GM18907 (cell line): ENCODE data around the gene CCPG1.

ENCODE experiments used
- ATAC-seq: cut with Tn5 transposase; IDR thresholded peaks from one replicate; pipeline ENCODE4 v1.9.1; 2021; ENCODE audit warnings: mild to moderate bottlenecking, moderate library complexity; ENCODE audit not compliant: unreplicated experiment

CCPG1 gene

DNA sequence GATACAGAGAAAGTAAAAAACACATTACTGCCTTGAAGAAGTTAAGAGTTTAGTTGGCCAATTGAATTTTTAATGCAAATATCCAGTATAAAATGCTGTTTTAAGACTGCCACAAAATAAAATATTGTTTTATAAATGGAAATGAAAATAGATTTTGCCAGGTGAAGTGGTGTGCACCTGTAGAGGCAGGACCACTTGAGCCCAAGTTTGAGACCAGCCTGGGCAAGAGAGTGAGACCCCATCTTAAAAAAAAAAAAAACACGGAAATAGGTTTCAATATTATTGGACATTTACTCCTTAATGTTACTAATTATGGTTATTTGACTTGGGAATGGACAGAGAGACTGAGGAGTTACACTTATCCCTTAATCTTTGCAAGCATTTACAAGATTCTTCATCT is 87.2 kb downstream of the CCPG1 start:
- ATAC-seq = no peak

DNA sequence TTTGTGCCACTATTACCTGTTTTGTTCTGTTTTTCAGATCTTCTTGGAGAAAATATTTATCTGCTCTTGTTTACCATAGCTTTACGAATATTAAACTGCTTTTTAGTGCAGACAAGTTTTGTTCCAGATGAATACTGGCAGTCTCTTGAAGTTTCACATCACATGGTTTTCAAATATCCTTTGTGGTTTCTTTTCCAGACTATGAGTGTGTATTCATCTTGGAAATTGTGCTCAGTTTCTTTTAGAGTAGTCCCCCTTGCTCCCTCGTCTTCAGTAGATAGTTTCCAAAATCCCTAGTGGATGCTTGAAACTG is 88.0 kb downstream of the CCPG1 start:
- ATAC-seq = no peak

DNA sequence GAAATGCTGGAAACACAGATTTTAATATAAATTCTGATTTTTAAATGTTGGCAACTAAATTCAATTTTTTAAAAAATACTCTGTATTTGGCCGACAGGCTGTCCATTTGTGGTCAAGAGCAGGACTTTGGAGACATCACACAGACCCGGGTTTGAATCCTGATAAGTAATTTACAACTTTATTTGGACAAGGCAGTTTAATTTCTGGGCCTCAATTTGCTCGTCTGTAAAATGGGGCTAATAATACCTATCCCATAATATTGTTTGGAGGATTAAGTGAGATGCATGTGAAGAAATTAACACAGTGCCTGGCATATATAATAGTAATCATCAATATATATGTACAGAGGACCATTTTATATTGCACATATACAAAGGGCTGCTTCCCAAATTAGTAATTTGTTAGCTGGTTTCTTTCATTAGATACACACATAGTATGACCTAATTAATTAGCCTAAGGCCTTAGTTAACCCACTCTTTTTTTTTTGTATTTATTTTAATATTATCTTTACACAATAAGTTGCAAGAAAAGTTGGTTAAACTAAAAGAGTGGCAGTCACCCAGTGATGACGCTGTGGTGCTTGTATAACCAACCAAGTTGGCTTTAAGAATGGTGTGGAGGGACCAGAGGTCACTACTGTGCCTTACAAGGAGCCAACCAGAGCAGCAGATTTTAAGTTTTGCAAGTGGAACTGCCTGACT is 88.5 kb downstream of the CCPG1 start:
- peak; percentile 39 for ATAC-seq

DNA sequence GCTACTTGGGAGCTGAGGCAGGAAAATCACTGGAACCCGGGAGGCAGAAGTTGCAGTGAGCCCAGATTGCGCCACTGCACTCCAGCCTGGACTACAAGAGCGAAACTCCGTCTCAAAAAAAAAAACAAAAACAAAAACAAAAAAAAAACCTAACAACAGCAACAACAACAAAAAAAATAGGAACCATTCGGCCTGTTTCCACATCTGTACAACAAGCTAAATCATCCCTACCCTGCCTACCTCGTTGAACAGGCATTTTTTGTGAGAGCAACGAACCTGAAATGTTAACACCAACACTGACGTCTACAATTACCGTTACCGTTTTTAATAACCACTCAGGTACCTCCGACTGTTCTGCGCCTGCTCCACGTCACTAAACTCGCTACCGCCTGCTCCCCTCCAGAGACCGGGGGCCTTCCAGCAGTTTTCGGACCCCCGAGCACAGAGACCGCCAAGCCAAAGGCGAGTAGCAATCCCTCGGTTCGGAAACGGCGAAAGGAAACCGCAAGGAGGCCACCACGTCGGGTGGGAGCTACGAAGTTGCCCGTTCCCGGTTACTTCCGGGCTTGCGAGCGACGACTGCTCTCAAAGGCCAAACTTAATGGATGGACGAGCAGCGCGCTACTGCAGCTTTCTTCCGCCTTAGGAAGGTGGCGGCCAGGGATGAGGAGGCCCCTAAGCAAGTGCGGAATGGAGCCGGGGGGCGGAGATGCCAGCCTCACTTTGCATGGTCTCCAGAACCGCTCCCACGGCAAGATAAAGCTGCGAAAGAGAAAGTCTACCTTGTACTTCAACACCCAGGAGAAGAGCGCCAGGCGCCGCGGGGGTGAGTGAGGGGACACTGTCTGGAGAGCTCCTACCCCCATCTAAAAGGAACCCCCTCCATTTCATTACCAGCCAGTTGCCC is 89.3 kb downstream of the CCPG1 start, which contains the start of the genes PIGB and PIGBOS1:
PIGB (plus strand) TSS at position 635 of the 907 bp plus-strand sequence; CDS start at position 664, 29 bp downstream.
PIGBOS1 (minus strand) TSS at position 536 of the 907 bp plus-strand sequence. CDS start 1,331 bp downstream, outside the sequence.
- peak; percentile 94 for ATAC-seq
